Neural crest cell (in vitro differentiated cells): ENCODE data around the gene GFOD1. TPM values are rescaled to one million over a fixed set of nuclear protein-coding genes. Genes with fewer than 3 reads are reported as not detected.

Experiments
- DNase-seq: peaks from one replicate; pipeline ENCODE4 v3.0.0; 2021; ENCODE audit warnings: low read depth, mixed read lengths, low spot score
- H3K27ac Mint-ChIP-seq: one replicate; pipeline ENCODE4 v1.8.0; 2021; ENCODE audit warnings: mild to moderate bottlenecking, mixed read lengths; ENCODE audit not compliant: unreplicated experiment
- H3K27me3 Mint-ChIP-seq: 2 replicates; pipeline ENCODE4 v1.8.0; 2021; ENCODE audit warnings: low read depth, mild to moderate bottlenecking, mixed read lengths
- H3K36me3 Mint-ChIP-seq: 2 replicates; pipeline ENCODE4 v1.8.0; 2021; ENCODE audit warnings: low read depth, mild to moderate bottlenecking, mixed read lengths
- H3K4me1 Mint-ChIP-seq: 2 replicates; pipeline ENCODE4 v1.8.0; 2021; ENCODE audit warnings: mixed read lengths
- H3K4me3 Mint-ChIP-seq: one replicate; pipeline ENCODE4 v1.8.0; 2021; ENCODE audit warnings: mild to moderate bottlenecking, mixed read lengths
- H3K9me3 Mint-ChIP-seq: 2 replicates; pipeline ENCODE4 v1.8.0; 2021; ENCODE audit warnings: mixed read lengths
- CTCF ChIP-seq: fragments of 200-600 bp; sonication (generic); conservative IDR thresholded peaks from 2 replicates; pipeline ENCODE4 v1.5.0; 2021; ENCODE audit warnings: antibody characterized with exemption, mild to moderate bottlenecking
- total RNA-seq: library from RNA; stranded (reverse); gene quantifications from 2 replicates; pipeline ENCODE4 v1.2.1, GENCODE V29; 2021

Gene GFOD1
- total RNA-seq, 1 donor from 2014 or later = 2.2 TPM

- Mint-ChIP-seq H3K27me3 (no peaks in the 10 kb centered on the region), H3K27ac (no peak overlapping the region), H3K36me3 (no peaks in the 10 kb centered on the region), H3K9me3 (no peaks in the 10 kb centered on the region), H3K4me1 (peaks cover 5% of the 10 kb centered on the region), H3K4me3 (no peak overlapping the region)
- DNase-seq = no peak
- TF ChIP-seq CTCF = no peak
Observed at GRCh38 chr6:13528777-13529343, 41.5 kb upstream of the GFOD1 start.

- no peak for TF ChIP-seq CTCF
- Mint-ChIP-seq H3K36me3 (no peaks in the 10 kb centered on the region), H3K27ac (no peak overlapping the region), H3K4me3 (no peak overlapping the region), H3K4me1 (peaks cover 5% of the 10 kb centered on the region), H3K27me3 (no peaks in the 10 kb centered on the region), H3K9me3 (no peaks in the 10 kb centered on the region)
- no peak for DNase-seq
Observed at GRCh38 chr6:13528232-13528631, 40.8 kb upstream of the GFOD1 start.

GRCh38 chr6:13527671-13528056, 40.3 kb upstream of the GFOD1 start:
- peaks cover 5% of the 10 kb centered on the region for H3K4me1 Mint-ChIP-seq

DNA sequence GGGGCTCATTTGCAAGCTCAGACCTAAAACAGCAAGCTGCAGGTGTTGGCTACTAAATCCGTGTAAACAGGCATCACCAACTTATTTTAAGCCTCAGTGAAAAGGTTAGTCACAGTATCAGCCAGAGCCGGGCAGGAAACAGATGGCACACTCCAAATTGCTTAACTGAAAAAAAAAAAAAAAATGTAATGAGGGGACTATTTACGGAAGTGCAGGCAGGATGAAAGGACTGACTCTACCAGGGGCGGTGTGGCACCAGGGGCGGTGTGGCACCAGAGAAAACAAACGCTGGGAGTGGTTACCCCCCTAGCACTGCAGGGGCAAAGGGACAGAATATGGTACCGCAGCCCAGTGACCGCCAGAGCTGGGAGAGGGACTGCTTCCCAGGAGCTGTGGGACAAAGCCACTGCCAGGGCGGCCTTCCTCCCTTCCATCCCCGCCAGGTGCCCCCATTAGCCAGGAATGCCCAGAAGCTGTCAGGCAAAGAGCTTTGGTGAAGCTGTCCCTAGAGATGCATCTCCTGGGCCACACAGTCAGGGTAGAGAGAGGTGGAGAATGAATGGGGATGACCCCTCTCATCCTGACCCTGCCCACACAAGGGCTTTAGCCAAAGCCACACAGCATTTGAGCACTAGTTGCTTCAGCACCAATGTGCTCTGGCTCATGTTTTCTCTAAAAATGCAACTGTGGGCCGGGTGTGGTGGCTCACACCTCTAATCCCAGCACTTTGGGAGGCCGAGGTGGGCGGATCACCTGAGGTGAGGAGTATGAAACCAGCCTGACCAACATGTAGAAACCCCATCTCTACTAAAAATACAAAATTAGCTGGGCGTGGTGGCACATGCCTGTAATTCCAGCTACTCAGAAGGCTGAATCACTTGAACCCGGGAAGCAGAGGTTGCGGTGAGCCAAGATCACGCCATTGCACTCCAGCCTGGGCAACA, 39.6 kb upstream of the GFOD1 start:
- DNase-seq = no peak
- Mint-ChIP-seq H3K27ac (no peak overlapping the region), H3K27me3 (no peaks in the 10 kb centered on the region), H3K4me1 (peaks cover 5% of the 10 kb centered on the region), H3K36me3 (no peaks in the 10 kb centered on the region), H3K9me3 (no peaks in the 10 kb centered on the region), H3K4me3 (no peak overlapping the region)
- TF ChIP-seq CTCF = no peak

More at GRCh38 chr6:13527671-13528056, 40.3 kb upstream of the GFOD1 start:
- no peaks in the 10 kb centered on the region for H3K36me3 Mint-ChIP-seq
- H3K27me3 Mint-ChIP-seq = no peaks in the 10 kb centered on the region
- TF ChIP-seq CTCF = no peak
- DNase-seq = no peak
- H3K27ac Mint-ChIP-seq = peak overlapping the region; percentile 36
- H3K9me3 Mint-ChIP-seq = no peaks in the 10 kb centered on the region
- no peak overlapping the region for H3K4me3 Mint-ChIP-seq

- no peak overlapping the region for H3K4me3 Mint-ChIP-seq
- no peak for TF ChIP-seq CTCF
- no peaks in the 10 kb centered on the region for H3K9me3 Mint-ChIP-seq
- peaks cover 5% of the 10 kb centered on the region for H3K4me1 Mint-ChIP-seq
- no peak for DNase-seq
- H3K27ac Mint-ChIP-seq = no peak overlapping the region
- H3K36me3 Mint-ChIP-seq = no peaks in the 10 kb centered on the region
- no peaks in the 10 kb centered on the region for H3K27me3 Mint-ChIP-seq
Observed at GRCh38 chr6:13526357-13526726, 38.9 kb upstream of the GFOD1 start.
